ENCODE data around the gene MTA1.

Gene MTA1

DNA sequence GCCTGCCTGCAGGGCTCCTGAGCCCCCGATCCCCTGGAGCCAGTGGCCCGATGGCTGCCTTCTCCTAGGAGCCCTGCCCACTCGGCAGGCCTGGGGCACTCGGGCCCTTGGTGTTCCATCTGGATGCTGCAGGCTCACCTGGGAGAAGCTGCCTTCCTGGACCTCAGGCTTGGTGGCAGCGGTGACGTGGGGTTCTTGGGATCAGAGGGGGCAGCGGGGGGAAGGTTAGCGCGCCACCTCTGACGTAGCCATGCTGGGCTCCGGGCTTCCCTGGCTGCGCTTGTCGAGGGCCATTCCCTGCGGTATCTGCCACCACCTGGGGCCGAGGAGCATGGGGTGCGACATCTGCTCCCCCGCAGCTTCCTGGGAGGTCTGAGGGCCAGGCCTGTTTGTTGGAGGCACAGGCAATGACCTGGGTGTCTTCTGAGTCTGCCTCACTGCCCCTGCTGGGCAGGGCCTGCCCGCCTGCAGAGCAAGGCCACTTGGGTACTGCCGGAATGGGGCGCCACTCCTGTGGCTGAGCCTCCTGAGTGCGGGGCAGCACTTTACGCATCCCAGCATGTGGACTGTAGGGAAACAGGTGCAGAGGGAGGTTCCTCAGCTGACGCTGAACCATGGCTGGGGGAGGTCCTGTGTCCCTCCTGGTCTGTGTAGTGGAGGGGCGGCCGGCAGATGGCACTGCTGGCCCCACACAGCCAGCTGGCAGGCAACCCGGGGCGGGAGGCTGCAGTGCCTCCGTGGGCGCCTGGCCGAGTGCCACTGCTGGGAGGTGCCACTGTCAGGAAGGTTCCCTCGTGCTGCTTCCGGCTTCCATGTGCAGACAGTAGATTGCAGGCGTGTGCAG lies 20.3 kb downstream of the MTA1 start:
- no peak for DNase-seq (ENCODE audit: insufficient read length, low spot score)
- no peak for FAIRE-seq
- no peak for TF ChIP-seq PAX5 (IDR thresholded peaks at IDR 0.05; ENCODE audit: insufficient read depth, low read length, severe bottlenecking)
- no peak for TF ChIP-seq POLR2AphosphoS5 (IDR thresholded peaks at IDR 0.05; ENCODE audit: low read depth, low read length)
- TF ChIP-seq SPI1 (IDR thresholded peaks at IDR 0.05; ENCODE audit: low read depth, low read length) = no peak
- no peak for TF ChIP-seq POLR2A (IDR thresholded peaks at IDR 0.05; ENCODE audit: low read depth, low read length)
- no peak for TF ChIP-seq TAF1 (IDR thresholded peaks at IDR 0.05; ENCODE audit: low read depth, low read length)
- TF ChIP-seq POU2F2 (IDR thresholded peaks at IDR 0.05; ENCODE audit: low read depth, low read length) = no peak

- no peak for DNase-seq (ENCODE audit: insufficient read length, low spot score)
- TF ChIP-seq PAX5 (IDR thresholded peaks at IDR 0.05; ENCODE audit: insufficient read depth, low read length, severe bottlenecking) (no peak), TAF1 (IDR thresholded peaks at IDR 0.05; ENCODE audit: low read depth, low read length) (no peak), POU2F2 (IDR thresholded peaks at IDR 0.05; ENCODE audit: low read depth, low read length) (no peak), POLR2AphosphoS5 (IDR thresholded peaks at IDR 0.05; ENCODE audit: low read depth, low read length) (no peak), POLR2A (IDR thresholded peaks at IDR 0.05; ENCODE audit: low read depth, low read length) (no peak)
- FAIRE-seq = no peak
Observed at GRCh38 chr14:105440554-105440900, 20.9 kb downstream of the MTA1 start.

DNA sequence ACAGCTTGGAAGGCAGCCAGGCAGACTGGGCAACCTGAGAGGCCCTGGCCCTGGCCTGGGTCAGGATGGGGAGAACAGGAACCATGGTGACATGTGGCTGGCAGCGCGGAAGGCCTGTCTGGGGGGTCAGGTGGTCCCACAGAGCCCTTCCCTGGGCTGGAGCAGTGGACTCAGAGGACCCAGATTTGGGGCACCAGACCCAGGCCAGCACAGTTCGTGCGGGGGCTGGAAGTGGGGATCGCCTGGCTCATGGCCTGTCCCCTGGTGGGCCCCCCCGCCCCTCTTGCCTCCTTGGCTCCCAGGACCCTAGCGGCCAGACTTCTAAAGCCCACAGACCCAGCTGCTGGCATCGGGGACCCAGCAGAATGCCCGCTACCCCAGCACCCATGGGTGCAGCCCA lies 21.4 kb downstream of the MTA1 start:
- TF ChIP-seq POLR2A (IDR thresholded peaks at IDR 0.05; ENCODE audit: low read depth, low read length) (no peak), PAX5 (IDR thresholded peaks at IDR 0.05; ENCODE audit: insufficient read depth, low read length, severe bottlenecking) (no peak), SPI1 (IDR thresholded peaks at IDR 0.05; ENCODE audit: low read depth, low read length) (no peak), POLR2AphosphoS5 (IDR thresholded peaks at IDR 0.05; ENCODE audit: low read depth, low read length) (no peak), TAF1 (IDR thresholded peaks at IDR 0.05; ENCODE audit: low read depth, low read length) (no peak), POU2F2 (IDR thresholded peaks at IDR 0.05; ENCODE audit: low read depth, low read length) (no peak)
- FAIRE-seq (no peak), DNase-seq (ENCODE audit: insufficient read length, low spot score) (no peak)

DNA sequence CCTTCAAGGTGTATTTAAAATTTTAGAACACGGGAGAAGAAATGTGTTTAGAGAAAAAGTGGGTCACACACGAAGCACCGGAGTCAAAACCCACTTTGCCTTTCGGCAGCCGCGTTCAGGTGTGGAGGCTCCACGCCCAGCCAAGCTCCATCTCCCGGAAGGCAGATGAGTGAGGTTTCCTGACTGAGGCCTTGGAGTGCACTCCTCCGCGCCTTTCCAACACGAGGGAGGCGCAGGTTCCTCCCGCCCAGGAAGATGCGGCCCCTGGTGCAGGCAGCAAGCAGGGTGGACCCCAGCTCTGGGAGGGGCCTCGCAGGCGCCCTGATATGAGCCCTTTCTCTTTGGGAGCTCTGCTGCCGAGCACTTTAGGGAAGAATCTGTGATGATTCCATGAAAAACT lies 22.5 kb downstream of the MTA1 start:
- TF ChIP-seq PAX5 (IDR thresholded peaks at IDR 0.05; ENCODE audit: insufficient read depth, low read length, severe bottlenecking) = no peak
- no peak for TF ChIP-seq SPI1 (IDR thresholded peaks at IDR 0.05; ENCODE audit: low read depth, low read length)
- TF ChIP-seq POLR2AphosphoS5 (IDR thresholded peaks at IDR 0.05; ENCODE audit: low read depth, low read length) = no peak
- TF ChIP-seq POU2F2 (IDR thresholded peaks at IDR 0.05; ENCODE audit: low read depth, low read length) = no peak
- TF ChIP-seq POLR2A (IDR thresholded peaks at IDR 0.05; ENCODE audit: low read depth, low read length) = no peak
- no peak for TF ChIP-seq TAF1 (IDR thresholded peaks at IDR 0.05; ENCODE audit: low read depth, low read length)
- no peak for FAIRE-seq
- no peak for DNase-seq (ENCODE audit: insufficient read length, low spot score)

- FAIRE-seq = no peak
Observed at GRCh38 chr14:105442834-105443233, 23.2 kb downstream of the MTA1 start.

GRCh38 chr14:105444859-105445258 lies 25.2 kb downstream of the MTA1 start:
- TF ChIP-seq POLR2AphosphoS5 (IDR thresholded peaks at IDR 0.05; ENCODE audit: low read depth, low read length) = no peak
- TF ChIP-seq POU2F2 (IDR thresholded peaks at IDR 0.05; ENCODE audit: low read depth, low read length) = no peak
- no peak for TF ChIP-seq TAF1 (IDR thresholded peaks at IDR 0.05; ENCODE audit: low read depth, low read length)
- TF ChIP-seq POLR2A (IDR thresholded peaks at IDR 0.05; ENCODE audit: low read depth, low read length) = no peak
- no peak for TF ChIP-seq SPI1 (IDR thresholded peaks at IDR 0.05; ENCODE audit: low read depth, low read length)
- TF ChIP-seq PAX5 (IDR thresholded peaks at IDR 0.05; ENCODE audit: insufficient read depth, low read length, severe bottlenecking) = no peak
- DNase-seq (ENCODE audit: insufficient read length, low spot score) = no peak
- no peak for FAIRE-seq

More at GRCh38 chr14:105442834-105443233, 23.2 kb downstream of the MTA1 start:
- no peak for TF ChIP-seq POU2F2 (IDR thresholded peaks at IDR 0.05; ENCODE audit: low read depth, low read length)
- TF ChIP-seq POLR2A (IDR thresholded peaks at IDR 0.05; ENCODE audit: low read depth, low read length) = no peak
- TF ChIP-seq SPI1 (IDR thresholded peaks at IDR 0.05; ENCODE audit: low read depth, low read length) = no peak
- no peak for TF ChIP-seq POLR2AphosphoS5 (IDR thresholded peaks at IDR 0.05; ENCODE audit: low read depth, low read length)
- TF ChIP-seq TAF1 (IDR thresholded peaks at IDR 0.05; ENCODE audit: low read depth, low read length) = no peak
- DNase-seq (ENCODE audit: insufficient read length, low spot score) = no peak

- FAIRE-seq = no peak
- TF ChIP-seq TAF1 (IDR thresholded peaks at IDR 0.05; ENCODE audit: low read depth, low read length) (no peak), PAX5 (IDR thresholded peaks at IDR 0.05; ENCODE audit: insufficient read depth, low read length, severe bottlenecking) (no peak), SPI1 (IDR thresholded peaks at IDR 0.05; ENCODE audit: low read depth, low read length) (no peak), POU2F2 (IDR thresholded peaks at IDR 0.05; ENCODE audit: low read depth, low read length) (no peak), POLR2A (IDR thresholded peaks at IDR 0.05; ENCODE audit: low read depth, low read length) (no peak), POLR2AphosphoS5 (IDR thresholded peaks at IDR 0.05; ENCODE audit: low read depth, low read length) (no peak)
- DNase-seq (ENCODE audit: insufficient read length, low spot score) = no peak
Observed at GRCh38 chr14:105445290-105445689, 25.7 kb downstream of the MTA1 start.

DNA sequence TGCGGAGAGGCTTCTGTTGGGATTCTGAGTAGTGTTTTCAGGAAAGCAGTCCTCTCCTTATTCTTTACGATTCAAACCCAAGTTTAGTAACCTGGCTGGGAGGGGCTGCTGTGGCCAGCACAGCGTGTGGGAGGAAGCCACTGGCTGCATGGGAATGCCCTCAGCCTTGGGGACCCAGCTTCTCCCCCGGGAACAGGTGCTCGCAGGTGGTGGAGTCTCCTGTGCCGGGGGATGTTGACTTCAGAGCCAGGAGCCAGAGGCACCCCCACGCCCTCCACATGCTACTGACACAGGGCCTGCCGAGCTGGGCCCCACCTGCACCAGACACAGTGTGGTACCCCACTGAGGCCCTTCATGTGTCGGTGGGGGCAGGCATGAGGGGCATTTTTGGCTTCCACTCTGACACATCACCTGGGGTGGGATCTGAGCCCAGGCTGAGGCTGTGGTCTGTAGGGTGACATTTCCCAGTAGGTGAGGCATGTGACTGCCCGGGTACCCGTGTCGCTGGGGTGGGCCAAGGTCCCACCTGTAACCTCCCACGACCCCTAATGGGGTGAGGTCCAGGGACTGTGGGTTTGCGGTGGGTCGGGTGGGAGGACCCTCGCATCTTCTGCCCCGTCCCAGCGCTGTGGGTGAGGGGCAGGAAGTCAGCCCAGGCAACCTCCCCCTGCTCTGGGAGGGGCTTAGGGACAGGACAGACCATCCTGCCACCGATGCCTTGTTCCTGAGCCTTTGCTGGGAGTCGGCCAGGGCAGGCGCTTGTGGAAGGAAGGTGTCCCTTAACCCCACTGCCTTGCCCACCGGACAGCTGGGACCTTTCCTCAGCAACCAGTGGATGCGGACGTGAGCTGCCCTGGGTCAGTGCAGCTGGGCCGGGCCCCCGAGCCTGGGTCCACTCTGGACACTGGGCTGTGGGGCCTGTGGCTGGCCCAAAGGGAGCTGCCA lies 26.5 kb downstream of the MTA1 start:
- DNase-seq (ENCODE audit: insufficient read length, low spot score) = no peak
- no peak for TF ChIP-seq TAF1 (IDR thresholded peaks at IDR 0.05; ENCODE audit: low read depth, low read length)
- TF ChIP-seq POLR2A (IDR thresholded peaks at IDR 0.05; ENCODE audit: low read depth, low read length) = no peak
- TF ChIP-seq POLR2AphosphoS5 (IDR thresholded peaks at IDR 0.05; ENCODE audit: low read depth, low read length) = no peak
- TF ChIP-seq SPI1 (IDR thresholded peaks at IDR 0.05; ENCODE audit: low read depth, low read length) = no peak
- TF ChIP-seq PAX5 (IDR thresholded peaks at IDR 0.05; ENCODE audit: insufficient read depth, low read length, severe bottlenecking) = no peak
- no peak for TF ChIP-seq POU2F2 (IDR thresholded peaks at IDR 0.05; ENCODE audit: low read depth, low read length)
- FAIRE-seq = no peak

DNA sequence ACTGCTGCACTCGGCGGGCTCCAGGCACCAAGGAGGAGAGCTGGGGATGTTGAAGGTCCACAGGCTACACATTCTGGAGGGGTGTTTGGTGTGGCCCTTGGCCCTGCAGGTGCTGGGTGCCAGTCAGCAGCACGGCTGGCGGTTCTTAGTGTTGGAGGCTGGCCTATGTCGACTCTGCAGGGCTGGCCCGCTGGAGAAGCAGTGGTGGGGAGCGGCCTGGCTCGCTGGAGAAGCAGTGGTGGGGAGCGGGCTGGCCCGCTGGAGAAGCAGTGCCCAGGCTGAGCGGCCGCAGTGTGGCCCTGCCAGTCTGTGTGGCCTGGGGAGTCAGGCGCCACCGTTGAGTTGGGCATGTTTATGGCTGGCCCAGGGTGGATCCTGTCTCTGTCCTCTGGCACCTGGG lies 27.3 kb downstream of the MTA1 start:
- DNase-seq (ENCODE audit: insufficient read length, low spot score) (no peak), FAIRE-seq (no peak)
- TF ChIP-seq POU2F2 (IDR thresholded peaks at IDR 0.05; ENCODE audit: low read depth, low read length) = no peak
- no peak for TF ChIP-seq SPI1 (IDR thresholded peaks at IDR 0.05; ENCODE audit: low read depth, low read length)
- TF ChIP-seq POLR2A (IDR thresholded peaks at IDR 0.05; ENCODE audit: low read depth, low read length) = no peak
- TF ChIP-seq POLR2AphosphoS5 (IDR thresholded peaks at IDR 0.05; ENCODE audit: low read depth, low read length) = no peak
- no peak for TF ChIP-seq PAX5 (IDR thresholded peaks at IDR 0.05; ENCODE audit: insufficient read depth, low read length, severe bottlenecking)
- TF ChIP-seq TAF1 (IDR thresholded peaks at IDR 0.05; ENCODE audit: low read depth, low read length) = no peak

Measured in GM12891 (cell line).